Measurements from ENCODE around the gene NTNG2. TPM values are rescaled to one million over a fixed set of nuclear protein-coding genes. Genes with fewer than 3 reads are reported as not detected.
A peak's percentile ranks its signal among the peaks of the same experiment; 100 is the strongest.

NTNG2 gene
- total and polyA plus RNA-seq, 2 donors = 1.7 TPM

DNA sequence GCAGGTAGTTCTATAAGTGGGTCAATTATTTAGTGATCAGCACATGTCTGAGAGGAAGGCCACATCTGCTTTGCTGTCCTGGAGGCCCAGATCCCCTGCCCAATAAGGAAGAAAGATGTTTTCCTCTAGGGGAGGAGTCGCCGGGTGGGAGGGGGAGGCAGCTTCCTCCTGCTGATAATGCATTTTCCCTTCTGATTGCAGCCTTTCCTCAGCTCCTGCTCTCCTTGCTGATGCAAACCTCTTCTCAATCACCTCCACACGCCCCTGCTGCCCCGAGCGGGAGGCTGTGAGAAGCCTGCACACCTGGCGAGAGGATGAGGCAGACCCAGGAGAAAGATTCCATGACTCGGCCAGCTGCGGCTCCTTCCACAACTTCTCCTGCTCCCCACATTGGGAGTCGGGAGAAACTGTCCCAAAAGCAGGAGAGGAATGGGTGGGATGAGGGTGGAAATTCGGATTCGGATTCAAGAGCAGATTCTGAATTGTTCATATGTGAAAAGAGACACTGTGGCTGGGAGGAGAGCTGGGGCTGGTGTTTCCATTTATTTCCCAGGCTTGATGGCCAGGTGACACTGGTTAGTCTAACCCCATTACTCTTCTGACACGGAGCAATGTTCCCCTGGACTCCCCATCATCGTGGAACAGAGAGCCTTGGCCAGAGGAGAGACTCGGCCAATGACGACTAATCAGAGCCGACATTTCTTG, 6.8 kb upstream of the NTNG2 start:
- WGBS = 60% methylated on average over 16 of the region's 16 CpGs
- no peaks in the 10 kb centered on the region for H3K4me1 ChIP-seq (ENCODE audit: control insufficient read depth in 2 of 2, insufficient read depth in 2 of 2, low read length in 2 of 2)
- no peak overlapping the region for H3K27ac ChIP-seq (ENCODE audit: low read depth in 1 of 2, low read length in 1 of 2)
- H3K36me3 ChIP-seq (ENCODE audit: control insufficient read depth in 2 of 2, insufficient read depth in 2 of 2, low read length in 1 of 2) = no peaks in the 10 kb centered on the region
- no peak overlapping the region for H3K4me3 ChIP-seq (ENCODE audit: low read length in 2 of 2)
- H3K9me3 ChIP-seq (ENCODE audit: control insufficient read depth in 2 of 2, insufficient read depth in 1 of 2, low read length in 1 of 2) = no peaks in the 10 kb centered on the region
- peaks cover 10 to 74% of the 10 kb centered on the region in 2 donors for H3K27me3 ChIP-seq (ENCODE audit: control insufficient read depth in 2 of 2, insufficient read depth in 1 of 2, low read length in 1 of 2)
- DNase-seq (ENCODE audit: low read depth in 6 of 9, low spot score in 9 of 9) = no peak

DNA sequence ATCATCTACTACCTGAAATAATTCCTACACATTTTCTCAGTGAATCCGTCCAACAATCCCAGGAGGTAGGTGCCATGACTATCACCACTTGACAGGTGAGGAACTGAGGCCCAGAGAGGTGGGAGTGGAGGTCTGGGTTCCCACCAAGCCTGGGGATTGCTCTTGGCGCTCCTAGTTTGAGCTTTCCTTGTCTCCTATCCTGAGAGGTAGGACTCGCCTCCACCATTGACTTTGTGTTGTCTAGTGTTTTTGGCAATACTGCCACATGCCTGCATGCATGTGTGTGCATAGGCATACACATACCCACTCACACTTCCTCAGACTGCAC, 6.3 kb upstream of the NTNG2 start:
- Histone ChIP-seq H3K4me1 (ENCODE audit: control insufficient read depth in 2 of 2, insufficient read depth in 2 of 2, low read length in 2 of 2) (peaks cover 0 to under 1% of the 10 kb centered on the region in 2 donors), H3K27me3 (ENCODE audit: control insufficient read depth in 2 of 2, insufficient read depth in 1 of 2, low read length in 1 of 2) (peaks cover 16 to 74% of the 10 kb centered on the region in 2 donors), H3K27ac (ENCODE audit: low read depth in 1 of 2, low read length in 1 of 2) (no peak overlapping the region), H3K36me3 (ENCODE audit: control insufficient read depth in 2 of 2, insufficient read depth in 2 of 2, low read length in 1 of 2) (no peaks in the 10 kb centered on the region), H3K9me3 (ENCODE audit: control insufficient read depth in 2 of 2, insufficient read depth in 1 of 2, low read length in 1 of 2) (no peaks in the 10 kb centered on the region), H3K4me3 (ENCODE audit: low read length in 2 of 2) (no peak overlapping the region)
- 96% methylated on average over 3 of the region's 3 CpGs for WGBS
- no peak for DNase-seq (ENCODE audit: low read depth in 6 of 9, low spot score in 9 of 9)

DNA sequence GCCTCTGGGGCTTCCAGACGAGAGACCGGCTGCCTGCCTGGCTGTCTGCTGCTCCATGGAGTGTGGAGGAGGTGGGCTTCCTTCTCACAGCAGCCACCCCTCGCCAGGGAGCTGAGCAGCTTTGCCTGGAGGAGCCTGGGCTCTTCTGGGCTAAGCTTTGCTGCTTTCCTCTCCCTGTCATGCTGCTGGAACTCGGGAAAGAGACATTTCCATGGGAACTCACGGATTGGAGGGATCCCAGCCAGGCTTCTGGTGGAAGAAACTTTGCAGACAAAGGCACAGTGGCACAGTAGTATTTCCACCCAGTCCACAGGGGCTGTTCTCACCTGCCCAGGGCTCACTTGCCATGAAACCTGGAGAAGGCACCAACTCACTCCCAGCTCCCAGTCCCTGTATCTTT, 5.6 kb upstream of the NTNG2 start:
- Histone ChIP-seq H3K36me3 (ENCODE audit: control insufficient read depth in 2 of 2, insufficient read depth in 2 of 2, low read length in 1 of 2) (no peaks in the 10 kb centered on the region), H3K4me3 (ENCODE audit: low read length in 2 of 2) (no peak overlapping the region), H3K4me1 (ENCODE audit: control insufficient read depth in 2 of 2, insufficient read depth in 2 of 2, low read length in 2 of 2) (peaks cover 0 to 5% of the 10 kb centered on the region in 2 donors), H3K27me3 (ENCODE audit: control insufficient read depth in 2 of 2, insufficient read depth in 1 of 2, low read length in 1 of 2) (peaks cover 23 to 79% of the 10 kb centered on the region in 2 donors), H3K9me3 (ENCODE audit: control insufficient read depth in 2 of 2, insufficient read depth in 1 of 2, low read length in 1 of 2) (no peaks in the 10 kb centered on the region), H3K27ac (ENCODE audit: low read depth in 1 of 2, low read length in 1 of 2) (no peak overlapping the region)
- DNase-seq (ENCODE audit: low read depth in 6 of 9, low spot score in 9 of 9) = no peak
- 45% methylated on average over 5 of the region's 5 CpGs for WGBS

DNA sequence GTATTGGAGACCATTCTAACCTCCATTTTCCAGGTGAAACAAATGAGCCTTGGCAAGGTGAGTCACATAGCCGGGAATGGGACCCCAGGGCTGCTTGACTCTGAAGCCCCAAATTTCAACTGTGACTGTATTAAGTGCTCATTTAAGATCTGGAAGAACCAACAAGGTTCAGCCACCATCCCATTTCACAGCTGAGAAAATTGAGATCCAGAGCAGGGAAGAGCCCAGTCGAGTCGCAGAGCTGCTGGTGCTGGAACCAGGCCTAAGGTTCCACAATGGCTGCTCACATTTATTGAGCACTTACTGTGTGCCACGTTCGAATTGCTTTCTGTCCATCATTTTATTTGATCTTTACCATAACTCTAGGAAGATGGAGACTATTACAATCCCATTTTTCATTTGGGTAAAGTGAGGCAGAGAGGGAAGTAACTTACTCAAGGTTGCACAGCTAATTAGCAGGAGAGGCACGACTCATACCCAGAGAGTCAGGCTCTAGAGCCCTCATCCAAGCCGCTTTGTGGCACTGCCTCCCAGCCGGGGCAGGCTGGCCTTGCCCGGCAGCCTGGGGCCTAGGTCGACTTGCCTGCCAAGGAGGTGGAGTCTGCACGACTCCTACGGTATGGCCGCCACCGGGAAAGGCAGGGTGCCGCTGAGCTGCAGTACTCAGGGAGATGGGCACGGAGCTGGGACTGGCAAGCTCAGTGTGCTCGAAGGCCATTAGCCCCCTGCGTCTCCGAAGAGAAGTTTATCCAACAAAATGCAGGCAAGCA, 4.3 kb upstream of the NTNG2 start:
- Histone ChIP-seq H3K4me3 (ENCODE audit: low read length in 2 of 2) (no peak overlapping the region), H3K36me3 (ENCODE audit: control insufficient read depth in 2 of 2, insufficient read depth in 2 of 2, low read length in 1 of 2) (no peaks in the 10 kb centered on the region), H3K27ac (ENCODE audit: low read depth in 1 of 2, low read length in 1 of 2) (no peak overlapping the region), H3K27me3 (ENCODE audit: control insufficient read depth in 2 of 2, insufficient read depth in 1 of 2, low read length in 1 of 2) (peaks cover 33 to 83% of the 10 kb centered on the region in 2 donors), H3K4me1 (ENCODE audit: control insufficient read depth in 2 of 2, insufficient read depth in 2 of 2, low read length in 2 of 2) (peaks cover 0 to 9% of the 10 kb centered on the region in 2 donors), H3K9me3 (ENCODE audit: control insufficient read depth in 2 of 2, insufficient read depth in 1 of 2, low read length in 1 of 2) (no peaks in the 10 kb centered on the region)
- DNase-seq (ENCODE audit: low read depth in 6 of 9, low spot score in 9 of 9) = no peak
- WGBS = 78% methylated on average over 19 of the region's 19 CpGs

DNA sequence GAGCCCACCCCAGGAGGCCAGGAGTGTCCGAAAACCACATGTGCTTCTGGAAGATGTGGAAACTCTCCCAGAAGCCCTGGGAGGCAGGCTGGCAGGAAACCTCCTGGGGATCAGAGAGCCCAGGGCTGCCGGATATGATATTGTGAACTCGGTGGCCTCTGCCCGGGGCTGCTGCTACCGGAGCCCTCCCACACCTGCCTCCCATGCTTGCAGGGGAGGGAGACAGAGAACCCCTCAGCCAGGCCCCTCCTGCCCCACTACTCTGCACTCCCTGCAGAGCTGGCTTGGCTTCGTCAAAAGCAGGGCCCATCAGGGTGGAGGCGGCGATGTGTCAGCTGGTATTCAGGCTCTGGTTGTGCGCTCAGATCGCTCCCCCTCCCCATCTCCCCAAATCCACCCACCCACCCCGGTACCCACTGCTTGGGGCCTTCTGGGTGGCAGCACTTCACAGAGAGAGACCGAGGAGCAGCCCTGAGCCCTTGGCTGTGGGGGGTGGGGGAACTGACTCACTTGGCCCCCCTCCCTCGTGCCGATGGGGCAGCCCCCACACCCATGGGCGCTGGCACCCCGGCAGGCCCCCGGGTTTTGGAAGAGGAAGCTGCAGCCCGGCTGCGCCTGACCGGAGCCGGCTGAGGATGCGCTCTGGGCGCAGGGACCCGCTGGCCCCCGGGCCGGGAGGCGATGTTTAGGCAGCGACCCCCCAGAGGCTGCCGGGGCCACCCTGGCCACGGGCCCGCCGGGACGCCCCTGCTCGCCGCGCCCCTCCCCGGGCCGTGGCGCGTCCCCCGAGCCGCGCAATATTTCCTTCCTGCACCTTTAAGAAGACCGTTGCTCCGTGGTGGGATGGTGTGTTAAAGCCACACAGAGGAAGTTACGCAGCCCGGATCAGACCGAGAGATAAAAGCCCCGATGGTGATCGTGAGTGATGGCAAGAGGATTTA, 786 bp upstream of the NTNG2 start:
- Histone ChIP-seq H3K4me1 (ENCODE audit: control insufficient read depth in 2 of 2, insufficient read depth in 2 of 2, low read length in 2 of 2) (peaks cover 0 to 9% of the 10 kb centered on the region in 2 donors), H3K27ac (ENCODE audit: low read depth in 1 of 2, low read length in 1 of 2) (no peak overlapping the region), H3K36me3 (ENCODE audit: control insufficient read depth in 2 of 2, insufficient read depth in 2 of 2, low read length in 1 of 2) (no peaks in the 10 kb centered on the region), H3K4me3 (ENCODE audit: low read length in 2 of 2) (peak overlapping the region in 1 of 2 donors; percentile 54), H3K9me3 (ENCODE audit: control insufficient read depth in 2 of 2, insufficient read depth in 1 of 2, low read length in 1 of 2) (no peaks in the 10 kb centered on the region), H3K27me3 (ENCODE audit: control insufficient read depth in 2 of 2, insufficient read depth in 1 of 2, low read length in 1 of 2) (peaks cover 66 to 91% of the 10 kb centered on the region in 2 donors)
- peak in 2 of 9 donors; percentile 33 to 62 for DNase-seq (ENCODE audit: low read depth in 6 of 9, low spot score in 9 of 9)
- 2% methylated on average over 50 of the region's 50 CpGs for WGBS

DNA sequence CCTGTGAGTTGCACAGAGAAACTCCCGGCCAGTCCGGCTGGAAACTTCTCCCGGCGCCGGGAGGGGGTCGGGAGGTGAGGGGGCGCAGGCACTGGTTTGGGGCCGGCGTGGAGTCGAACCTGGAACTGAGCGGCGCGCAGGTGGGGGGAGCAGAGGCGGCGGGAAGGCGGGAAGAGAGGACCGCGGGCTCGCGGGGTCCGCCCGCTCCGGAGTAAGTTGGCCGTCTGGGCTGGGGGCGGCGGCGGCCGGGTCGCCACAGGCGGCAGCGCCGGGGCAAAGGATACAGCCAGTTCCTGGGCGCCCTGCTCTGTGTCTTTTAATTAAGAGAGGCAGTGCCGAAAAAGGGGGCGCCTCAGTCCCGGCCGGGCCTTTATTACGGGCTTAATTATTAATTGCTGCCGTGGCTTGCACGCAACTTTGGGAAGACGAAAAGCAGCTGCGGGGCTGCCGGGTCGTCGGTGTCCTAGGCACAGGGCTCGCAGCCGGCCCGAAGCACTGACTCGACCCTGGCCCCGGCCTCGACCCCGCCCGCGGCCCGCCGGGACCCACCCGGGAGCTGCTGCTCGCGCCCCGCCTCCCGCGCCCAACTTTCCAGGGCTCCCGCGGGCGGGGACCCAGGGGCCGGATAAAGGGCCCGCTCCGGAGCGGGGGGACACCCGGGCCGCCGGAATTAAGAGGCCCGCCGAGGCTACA, 1.1 kb downstream of the NTNG2 start:
- H3K36me3 ChIP-seq (ENCODE audit: control insufficient read depth in 2 of 2, insufficient read depth in 2 of 2, low read length in 1 of 2) = no peaks in the 10 kb centered on the region
- DNase-seq (ENCODE audit: low read depth in 6 of 9, low spot score in 9 of 9) = no peak
- peak overlapping the region in 1 of 2 donors; percentile 54 for H3K4me3 ChIP-seq (ENCODE audit: low read length in 2 of 2)
- no peak overlapping the region for H3K27ac ChIP-seq (ENCODE audit: low read depth in 1 of 2, low read length in 1 of 2)
- H3K27me3 ChIP-seq (ENCODE audit: control insufficient read depth in 2 of 2, insufficient read depth in 1 of 2, low read length in 1 of 2) = peaks cover 75 to 95% of the 10 kb centered on the region in 2 donors
- H3K4me1 ChIP-seq (ENCODE audit: control insufficient read depth in 2 of 2, insufficient read depth in 2 of 2, low read length in 2 of 2) = peaks cover 0 to 9% of the 10 kb centered on the region in 2 donors
- WGBS = 2% methylated on average over 74 of the region's 74 CpGs
- no peaks in the 10 kb centered on the region for H3K9me3 ChIP-seq (ENCODE audit: control insufficient read depth in 2 of 2, insufficient read depth in 1 of 2, low read length in 1 of 2)

DNA sequence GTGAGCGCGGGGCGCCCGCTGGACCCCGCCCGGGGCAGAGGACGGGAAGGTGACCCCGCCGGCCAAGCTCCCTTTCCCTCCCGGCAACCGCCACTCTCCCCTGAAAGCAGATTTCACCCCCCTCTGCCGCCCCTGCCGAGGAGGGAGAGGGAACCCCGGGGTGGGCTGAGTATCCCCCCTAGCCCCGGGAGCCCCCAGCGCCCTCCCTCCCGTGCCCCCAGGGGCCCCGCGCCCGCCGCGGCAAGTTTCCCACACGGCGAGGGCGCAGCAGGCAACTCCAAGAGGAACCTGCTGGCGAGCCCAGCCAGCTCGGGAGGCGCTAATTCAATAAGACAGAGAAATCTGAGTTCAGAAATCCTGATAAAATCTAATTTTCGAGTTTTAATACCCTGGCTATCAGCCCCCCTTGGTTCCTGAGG, 1.6 kb downstream of the NTNG2 start:
- DNase-seq (ENCODE audit: low read depth in 6 of 9, low spot score in 9 of 9) = no peak
- H3K27me3 ChIP-seq (ENCODE audit: control insufficient read depth in 2 of 2, insufficient read depth in 1 of 2, low read length in 1 of 2) = peaks cover 75 to 96% of the 10 kb centered on the region in 2 donors
- no peaks in the 10 kb centered on the region for H3K36me3 ChIP-seq (ENCODE audit: control insufficient read depth in 2 of 2, insufficient read depth in 2 of 2, low read length in 1 of 2)
- H3K4me3 ChIP-seq (ENCODE audit: low read length in 2 of 2) = peak overlapping the region in 1 of 2 donors; percentile 54
- no peak overlapping the region for H3K27ac ChIP-seq (ENCODE audit: low read depth in 1 of 2, low read length in 1 of 2)
- peaks cover 0 to 9% of the 10 kb centered on the region in 2 donors for H3K4me1 ChIP-seq (ENCODE audit: control insufficient read depth in 2 of 2, insufficient read depth in 2 of 2, low read length in 2 of 2)
- WGBS = 2% methylated on average over 29 of the region's 29 CpGs
- H3K9me3 ChIP-seq (ENCODE audit: control insufficient read depth in 2 of 2, insufficient read depth in 1 of 2, low read length in 1 of 2) = no peaks in the 10 kb centered on the region

DNA sequence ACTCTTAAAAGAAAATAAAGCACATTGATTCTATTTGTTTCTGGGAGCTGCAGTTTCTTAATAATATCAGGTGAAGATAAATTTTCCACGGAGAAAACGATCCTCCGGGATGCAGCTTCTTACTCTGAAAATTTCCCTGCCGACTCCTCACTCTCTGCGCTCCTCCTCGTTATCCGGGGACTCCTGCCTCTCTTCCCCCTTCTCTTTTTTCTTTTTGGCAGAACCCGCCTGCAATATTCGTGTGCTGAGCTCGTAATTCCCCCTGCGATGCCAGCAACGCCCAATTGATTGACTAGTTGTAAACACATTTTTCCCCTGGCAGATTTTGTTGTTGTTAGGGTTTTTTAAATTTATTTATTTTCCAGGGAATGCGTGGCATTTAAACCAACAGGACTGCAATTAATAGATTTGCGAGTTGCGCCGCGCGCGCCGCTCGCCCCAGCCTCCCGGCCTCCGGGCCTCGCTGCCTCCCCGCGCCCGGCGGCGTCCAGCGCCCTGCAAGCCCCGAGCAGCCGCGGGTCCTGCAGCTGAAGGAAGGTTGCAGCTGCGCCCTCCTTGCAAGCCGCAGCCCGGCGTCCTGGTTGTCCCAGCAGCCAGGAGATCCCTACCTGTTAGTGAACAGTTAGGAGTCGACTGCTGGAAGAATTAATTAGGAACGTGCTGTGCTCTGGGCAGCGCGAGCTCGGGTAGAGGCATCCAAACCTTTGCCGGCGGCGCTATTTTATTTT, 2.2 kb downstream of the NTNG2 start:
- DNase-seq (ENCODE audit: low read depth in 6 of 9, low spot score in 9 of 9) = no peak
- H3K27ac ChIP-seq (ENCODE audit: low read depth in 1 of 2, low read length in 1 of 2) = no peak overlapping the region
- no peaks in the 10 kb centered on the region for H3K36me3 ChIP-seq (ENCODE audit: control insufficient read depth in 2 of 2, insufficient read depth in 2 of 2, low read length in 1 of 2)
- H3K9me3 ChIP-seq (ENCODE audit: control insufficient read depth in 2 of 2, insufficient read depth in 1 of 2, low read length in 1 of 2) = no peaks in the 10 kb centered on the region
- peaks cover 75 to 97% of the 10 kb centered on the region in 2 donors for H3K27me3 ChIP-seq (ENCODE audit: control insufficient read depth in 2 of 2, insufficient read depth in 1 of 2, low read length in 1 of 2)
- 13% methylated on average over 45 of the region's 45 CpGs for WGBS
- H3K4me3 ChIP-seq (ENCODE audit: low read length in 2 of 2) = no peak overlapping the region
- H3K4me1 ChIP-seq (ENCODE audit: control insufficient read depth in 2 of 2, insufficient read depth in 2 of 2, low read length in 2 of 2) = peaks cover 0 to 9% of the 10 kb centered on the region in 2 donors

Data from thymus (tissue), 11 donors.